HepG2 (cell line): ENCODE data around the gene ADIPOR1. TPM values are rescaled to one million over a fixed set of nuclear protein-coding genes. Genes with fewer than 3 reads are reported as not detected.

Experiments used
- E2F1 ChIP-seq: sonication (generic); formaldehyde crosslinking; IDR thresholded peaks from 2 replicates; pipeline ENCODE4 v1.5.0; 2020; ENCODE audit warnings: missing genetic modification reagents
- FOXA1 ChIP-seq, 2 experiments: fragments of 450-650 bp in 1 of 2; sonication (generic) in 1 of 2; formaldehyde crosslinking in 1 of 2; IDR thresholded peaks; 2 replicates each; pipeline versions ENCODE4 v1.4.0 to v1.6.1; 2016 to 2020; ENCODE audit warnings: missing genetic modification reagents in 1 of 2
- HDAC1 ChIP-seq: sonication (generic); formaldehyde crosslinking; IDR thresholded peaks from 2 replicates; pipeline ENCODE4 v1.5.1; 2020; ENCODE audit warnings: mild to moderate bottlenecking, missing genetic modification reagents
- HES4 ChIP-seq: sonication (generic); formaldehyde crosslinking; IDR thresholded peaks from 2 replicates; pipeline ENCODE4 v1.9.0; 2021; ENCODE audit warnings: mild to moderate bottlenecking, missing genetic modification reagents, borderline replicate concordance
- HMGA1 ChIP-seq: sonication (generic); formaldehyde crosslinking; conservative IDR thresholded peaks from 2 replicates; pipeline ENCODE4 v1.4.0; 2020; ENCODE audit warnings: missing genetic modification reagents
- HNF1A ChIP-seq, 2 experiments: sonication (generic) in 1 of 2; formaldehyde crosslinking in 1 of 2; IDR thresholded peaks; 2 replicates each; pipeline versions ENCODE4 v1.4.0 to v1.6.1; 2016 to 2020; ENCODE audit warnings: borderline replicate concordance in 1 of 2, low read depth in 1 of 2, mild to moderate bottlenecking in 1 of 2, missing genetic modification reagents in 1 of 2
- HOMEZ ChIP-seq: IDR thresholded peaks from 2 replicates; pipeline ENCODE4 v1.6.1; 2016; ENCODE audit warnings: low read depth
- MXD3 ChIP-seq: IDR thresholded peaks from 2 replicates; pipeline ENCODE4 v1.6.1; 2016; ENCODE audit warnings: mild to moderate bottlenecking, missing biosample characterization, missing genetic modification reagents
- NPAS2 ChIP-seq: sonication (generic); formaldehyde crosslinking; IDR thresholded peaks from 2 replicates; pipeline ENCODE4 v1.8.0; 2022; ENCODE audit warnings: mild to moderate bottlenecking, missing genetic modification reagents, borderline replicate concordance
- RBFOX2 ChIP-seq: fragments of 200-400 bp; formaldehyde crosslinking; IDR thresholded peaks from 2 replicates; pipeline ENCODE4 v1.6.1; 2017; ENCODE audit warnings: low read depth, mild to moderate bottlenecking, low read length
- ZBTB3 ChIP-seq: sonication (generic); formaldehyde crosslinking; IDR thresholded peaks from 2 replicates; pipeline ENCODE4 v1.4.0; 2020; ENCODE audit warnings: low read depth, mild to moderate bottlenecking, moderate library complexity, missing genetic modification reagents, borderline replicate concordance
- ZNF333 ChIP-seq: sonication (generic); formaldehyde crosslinking; IDR thresholded peaks from 2 replicates; pipeline ENCODE4 v1.4.0; 2020; ENCODE audit warnings: mild to moderate bottlenecking, missing genetic modification reagents, borderline replicate concordance
- ZNF598 ChIP-seq: sonication (generic); formaldehyde crosslinking; IDR thresholded peaks from 2 replicates; pipeline ENCODE4 v1.5.1; 2020; ENCODE audit warnings: mild to moderate bottlenecking, missing genetic modification reagents, borderline replicate concordance
- ZNF614 ChIP-seq: IDR thresholded peaks from 2 replicates; pipeline ENCODE4 v1.6.1; 2018; ENCODE audit warnings: missing biosample characterization, missing genetic modification reagents, inconsistent platforms, borderline replicate concordance
- ZNF737 ChIP-seq: sonication (generic); formaldehyde crosslinking; IDR thresholded peaks from 2 replicates; pipeline ENCODE4 v1.5.0; 2020; ENCODE audit warnings: missing genetic modification reagents, mild to moderate bottlenecking, borderline replicate concordance
- ZXDC ChIP-seq: sonication (generic); formaldehyde crosslinking; IDR thresholded peaks from 2 replicates; pipeline ENCODE4 v1.5.0; 2020; ENCODE audit warnings: mild to moderate bottlenecking, missing genetic modification reagents
- polyA plus RNA-seq, 8 experiments: library from polyadenylated mRNA; depleted of rRNA in 3 of 8; stranded (reverse) in 7 of 8; unstranded in 1 of 8; fragments of >200 nt; fragmentation: Illumina TruSeq in 4 of 8; extraction: Trizol in 4 of 8; gene quantifications; 2 replicates each; pipeline versions ENCODE4 v1.2.1 to v1.2.3, GENCODE V29; 2011 to 2016; ENCODE audit warnings: low read depth in 4 of 8, missing spikeins in 1 of 8, mixed read lengths in 1 of 8; ENCODE audit not compliant: insufficient read depth in 1 of 8
- total RNA-seq, 5 experiments: library from RNA; depleted of rRNA; stranded (reverse); fragments of >200 nt; fragmentation: Illumina TruSeq; extraction: Trizol; gene quantifications; 2 replicates each; pipeline ENCODE4 v1.2.3, GENCODE V29; 2016; ENCODE audit warnings: low read depth in 1 of 5

The ADIPOR1 gene
- total and polyA plus RNA-seq, 2 of the 13 experiments (the other 11 are each of a cell fraction or from before 2014, with no cell fraction given) = 60.0 to 141 TPM

- no peak for TF ChIP-seq HNF1A (IDR thresholded peaks at IDR 0.05; ENCODE audit: low read depth)
- TF ChIP-seq HNF1A (CRISPR knock-in tag; IDR thresholded peaks at IDR 0.05; ENCODE audit: borderline replicate concordance) = peak; percentile 77; the same call in 1 of the 2 replicates
- TF ChIP-seq NPAS2 (CRISPR knock-in tag) = no peak
- no peak for TF ChIP-seq ZNF737 (CRISPR knock-in tag)
- peak; percentile 55; the same call in 1 of the 2 replicates for TF ChIP-seq E2F1
- TF ChIP-seq ZNF598 = 0 out of 2 replicates have a peak, but pooled peaks have one; percentile 55
- TF ChIP-seq HES4 (CRISPR knock-in tag) = peak; percentile 59; the same call in 1 of the 2 replicates
- TF ChIP-seq HMGA1 (CRISPR knock-in tag) = no peak
- TF ChIP-seq ZXDC (CRISPR knock-in tag) = peak; percentile 92; the same call in 1 of the 2 replicates
- TF ChIP-seq HOMEZ = peak; percentile 55; the same call in 1 of the 2 replicates
- peak; percentile 88; the same call in 1 of the 2 replicates for TF ChIP-seq ZBTB3 (CRISPR knock-in tag)
- TF ChIP-seq MXD3 (CRISPR knock-in tag) = peak; percentile 88; the same call in 1 of the 2 replicates
- TF ChIP-seq ZNF614 = peak; percentile 89
- TF ChIP-seq ZNF333 (CRISPR knock-in tag) = peak; percentile 77
- TF ChIP-seq FOXA1 (IDR thresholded peaks at IDR 0.05) = no peak
- TF ChIP-seq FOXA1 (CRISPR knock-in tag; IDR thresholded peaks at IDR 0.05) = peak; percentile 25; the same call in 1 of the 2 replicates
- TF ChIP-seq RBFOX2 = peak; percentile 93
- peak; percentile 98 for TF ChIP-seq HDAC1 (CRISPR knock-in tag)
Observed at GRCh38 chr1:202926581-202927491, 31.3 kb downstream of the ADIPOR1 start, which contains the start of gene KLHL12 (continued).
